ENCODE measurements around the gene TTC36. TPM values are rescaled to one million over a fixed set of nuclear protein-coding genes. Genes with fewer than 3 reads are reported as not detected.

The TTC36 gene
- total and polyA plus RNA-seq, 2 of the 4 experiments (the other 2 are of a cell fraction) = not detected

DNA sequence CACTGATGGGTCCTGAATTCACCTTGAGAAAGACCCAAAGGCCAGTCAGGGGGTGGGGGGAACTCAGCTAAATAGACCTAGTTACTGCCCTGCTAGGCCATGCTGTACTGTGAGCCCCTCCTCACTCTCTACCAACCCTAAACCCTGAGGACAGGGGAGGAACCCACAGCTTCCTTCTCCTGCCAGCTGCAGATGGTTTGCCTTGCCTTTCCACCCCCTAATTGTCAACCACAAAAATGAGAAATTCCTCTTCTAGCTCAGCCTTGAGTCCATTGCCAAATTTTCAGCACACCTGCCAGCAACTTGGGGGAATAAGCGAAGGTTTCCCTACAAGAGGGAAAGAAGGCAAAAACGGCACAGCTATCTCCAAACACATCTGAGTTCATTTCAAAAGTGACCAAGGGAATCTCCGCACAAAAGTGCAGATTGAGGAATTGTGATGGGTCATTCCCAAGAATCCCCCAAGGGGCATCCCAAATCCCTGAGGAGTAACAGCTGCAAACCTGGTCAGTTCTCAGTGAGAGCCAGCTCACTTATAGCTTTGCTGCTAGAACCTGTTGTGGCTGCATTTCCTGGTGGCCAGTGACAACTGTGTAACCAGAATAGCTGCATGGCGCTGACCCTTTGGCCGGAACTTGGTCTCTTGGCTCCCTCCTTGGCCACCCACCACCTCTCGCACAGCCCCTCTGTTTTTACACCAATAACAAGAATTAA is 2.4 kb upstream of the TTC36 start:
- no peak overlapping the region for H3K27ac ChIP-seq (ENCODE audit: insufficient read depth, low read length)
- DNase-seq = no peak
- H3K18ac ChIP-seq (ENCODE audit: low read depth, low read length) = no peak overlapping the region
- H3K23ac ChIP-seq (ENCODE audit: low read depth, low read length) = no peak overlapping the region
- no peak overlapping the region for H2AFZ ChIP-seq (replicated peaks; ENCODE audit: low read length, poor library complexity)
- no peak overlapping the region for H2BK15ac ChIP-seq (ENCODE audit: low read depth, low read length)
- no peaks in the 10 kb centered on the region for H3K9me1 ChIP-seq (ENCODE audit: insufficient read depth, low read length)
- no peaks in the 10 kb centered on the region for H3K27me3 ChIP-seq (ENCODE audit: control insufficient read depth, insufficient read depth, low read length)
- BruUV-seq (replicated peaks) = no TSS peak
- intact Hi-C loops (cut with micrococcal nuclease) = no loop called here
- H3K4me3 ChIP-seq (ENCODE audit: insufficient read depth, low read depth, low read length) = no peak overlapping the region
- H3K9me3 ChIP-seq (ENCODE audit: control insufficient read depth, insufficient read depth, low read length) = no peaks in the 10 kb centered on the region
- H3K36me3 ChIP-seq (ENCODE audit: control insufficient read depth, insufficient read depth, low read length) = peaks cover 39% of the 10 kb centered on the region
- no peak overlapping the region for H2AK9ac ChIP-seq (replicated peaks; ENCODE audit: low read depth, low read length, poor library complexity)
- peaks cover 7% of the 10 kb centered on the region; the same call in 1 of the 2 replicates for H4K20me1 ChIP-seq (ENCODE audit: insufficient read depth, low read length)
- H3K4ac ChIP-seq (ENCODE audit: low read depth, low read length) = no peak overlapping the region
- H3K79me1 ChIP-seq (ENCODE audit: low read depth in 1 of 2, low read length in 2 of 2) = peaks cover 0 to 11% of the 10 kb centered on the region in 2 experiments; a peak in 3 of 4 replicates
- no peak for ATAC-seq (ENCODE audit: low read depth)
- 100% methylated on average over 3 of the region's 6 CpGs; no CpG with 5 or more reads in 1 of the 2 experiments for WGBS, 2 experiments (ENCODE audit: extremely low coverage in 2 of 2, insufficient read length in 1 of 2)
- H2AK5ac ChIP-seq (ENCODE audit: low read depth, low read length) = no peak overlapping the region
- no peak overlapping the region for H4K8ac ChIP-seq (ENCODE audit: low read depth in 2 of 2, low read length in 2 of 2)
- H2BK5ac ChIP-seq (ENCODE audit: low read depth, low read length, poor library complexity, severe bottlenecking) = no peak overlapping the region
- CTCF ChIA-PET = interaction anchor here (0.6 to 1.1 kb wide), 3 partner anchors 9 to 122 kb away, joined by 3 read pairs; no protein-coding TSS in a partner anchor
- no peak overlapping the region for H3K4me2 ChIP-seq (ENCODE audit: low read depth, low read length)
- in situ Hi-C loops (cut with MboI; ENCODE audit: low sequenced_read_pairs) = no loop called here
- POLR2A ChIA-PET (ENCODE audit: unreplicated experiment) = interaction anchor here (0.5 kb wide), 1 partner anchor 465 kb away, joined by 4 read pairs; no protein-coding TSS in a partner anchor
- H2BK20ac ChIP-seq (ENCODE audit: low read depth, low read length) = no peak overlapping the region
- no peak overlapping the region for H4K5ac ChIP-seq (ENCODE audit: low read depth, low read length)
- no peak overlapping the region for H3K9ac ChIP-seq (ENCODE audit: low read depth, low read length)
- dilution Hi-C loops (cut with HindIII; ENCODE audit: low sequenced_read_pairs, unreplicated experiment) = no loop called here
- no peak overlapping the region for H3K14ac ChIP-seq (replicated peaks; ENCODE audit: low read depth, low read length)
- no peak overlapping the region for H2BK120ac ChIP-seq (ENCODE audit: low read depth, low read length)
- peaks cover 2% of the 10 kb centered on the region; the same call in 1 of the 2 replicates for H3K4me1 ChIP-seq (ENCODE audit: control insufficient read depth, insufficient read depth, low read length)
- H3K56ac ChIP-seq (ENCODE audit: extremely low read depth, insufficient read depth, low read length) = no peak overlapping the region
- no peak overlapping the region for H4K91ac ChIP-seq (ENCODE audit: insufficient read depth, low read depth, low read length)
- TF ChIP-seq CEBPB (IDR thresholded peaks at IDR 0.05; ENCODE audit: low read depth, low read length) = no peak
- no peak for TF ChIP-seq BHLHE40 (IDR thresholded peaks at IDR 0.05; ENCODE audit: low read depth, low read length)
- TF ChIP-seq, protein P1, sequence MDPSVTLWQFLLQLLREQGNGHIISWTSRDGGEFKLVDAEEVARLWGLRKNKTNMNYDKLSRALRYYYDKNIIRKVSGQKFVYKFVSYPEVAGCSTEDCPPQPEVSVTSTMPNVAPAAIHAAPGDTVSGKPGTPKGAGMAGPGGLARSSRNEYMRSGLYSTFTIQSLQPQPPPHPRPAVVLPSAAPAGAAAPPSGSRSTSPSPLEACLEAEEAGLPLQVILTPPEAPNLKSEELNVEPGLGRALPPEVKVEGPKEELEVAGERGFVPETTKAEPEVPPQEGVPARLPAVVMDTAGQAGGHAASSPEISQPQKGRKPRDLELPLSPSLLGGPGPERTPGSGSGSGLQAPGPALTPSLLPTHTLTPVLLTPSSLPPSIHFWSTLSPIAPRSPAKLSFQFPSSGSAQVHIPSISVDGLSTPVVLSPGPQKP (IDR thresholded peaks at IDR 0.05; ENCODE audit: borderline replicate concordance, low read depth, low read length) = no peak
- TF ChIP-seq POLR2A (IDR thresholded peaks at IDR 0.05; ENCODE audit: low read depth, low read length) = no peak
- no peak for TF ChIP-seq MXI1 (IDR thresholded peaks at IDR 0.05; ENCODE audit: borderline replicate concordance, low read depth, low read length)
- TF ChIP-seq FOS (IDR thresholded peaks at IDR 0.05; ENCODE audit: low read depth, low read length) = no peak
- no peak for TF ChIP-seq SMC3 (IDR thresholded peaks at IDR 0.05; ENCODE audit: low read depth, low read length)
- TF ChIP-seq RCOR1 (IDR thresholded peaks at IDR 0.05; ENCODE audit: insufficient replicate concordance, low read length) = no peak
- TF ChIP-seq, protein P2, sequence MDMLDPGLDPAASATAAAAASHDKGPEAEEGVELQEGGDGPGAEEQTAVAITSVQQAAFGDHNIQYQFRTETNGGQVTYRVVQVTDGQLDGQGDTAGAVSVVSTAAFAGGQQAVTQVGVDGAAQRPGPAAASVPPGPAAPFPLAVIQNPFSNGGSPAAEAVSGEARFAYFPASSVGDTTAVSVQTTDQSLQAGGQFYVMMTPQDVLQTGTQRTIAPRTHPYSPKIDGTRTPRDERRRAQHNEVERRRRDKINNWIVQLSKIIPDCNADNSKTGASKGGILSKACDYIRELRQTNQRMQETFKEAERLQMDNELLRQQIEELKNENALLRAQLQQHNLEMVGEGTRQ (IDR thresholded peaks at IDR 0.05; ENCODE audit: low read depth, low read length) = no peak
- no peak for TF ChIP-seq MAFK (IDR thresholded peaks at IDR 0.05; ENCODE audit: low read depth, low read length)
- TF ChIP-seq NFE2L2 (IDR thresholded peaks at IDR 0.05; ENCODE audit: low read depth, low read length) = no peak
- TF ChIP-seq MAZ (IDR thresholded peaks at IDR 0.05; ENCODE audit: borderline replicate concordance, low read depth, low read length) = no peak
- TF ChIP-seq RAD21 (IDR thresholded peaks at IDR 0.05; ENCODE audit: low read length) = no peak
- no peak for TF ChIP-seq RFX5 (IDR thresholded peaks at IDR 0.05; ENCODE audit: low read depth, low read length)
- TF ChIP-seq CHD1 (IDR thresholded peaks at IDR 0.05; ENCODE audit: low read depth, low read length) = no peak

Data from IMR-90 (cell line).